Neural progenitor cell (in vitro differentiated cells): Measurements from ENCODE around the gene OMP.

Experiments used
- CTCF ChIP-seq: fragments of 200-600 bp; sonication (generic); IDR thresholded peaks from 2 replicates; pipeline ENCODE4 v1.5.1; 2017; ENCODE audit warnings: antibody characterized with exemption, mild to moderate bottlenecking
- EZH2 ChIP-seq: fragments of 200-600 bp; sonication (generic); IDR thresholded peaks from 2 replicates; pipeline ENCODE4 v1.6.1; 2017; ENCODE audit warnings: antibody characterized with exemption, mild to moderate bottlenecking, moderate library complexity
- EZH2phosphoT487 ChIP-seq: fragments of 200-600 bp; sonication (generic); IDR thresholded peaks from 2 replicates; pipeline ENCODE4 v1.6.1; 2017; ENCODE audit warnings: antibody characterized with exemption

GRCh38 chr11:77101043-77101537 lies 1.6 kb upstream of the OMP start:
- TF ChIP-seq CTCF (peak; percentile 62), EZH2 (no peak), EZH2phosphoT487 (no peak)
